GM23248 (cell line): ENCODE measurements around the gene SLC15A3. TPM values are rescaled to one million over a fixed set of nuclear protein-coding genes. Genes with fewer than 3 reads are reported as not detected.

Source experiments
- DNase-seq: peaks from one replicate; pipeline ENCODE4 v3.0.0-alpha.2; 2015
- H2AFZ ChIP-seq: fragments of 200-600 bp; sonication (generic); 2 replicates; pipeline ENCODE4 v1.6.1; 2016; ENCODE audit warnings: antibody characterized with exemption
- H3F3A ChIP-seq: fragments of 200-600 bp; sonication (generic); 2 replicates; pipeline ENCODE4 v1.6.1; 2016; ENCODE audit warnings: mild to moderate bottlenecking, antibody characterized with exemption, mixed run types; ENCODE audit not compliant: insufficient read depth
- H3K27ac ChIP-seq: fragments of 200-600 bp; sonication (generic); 2 replicates; pipeline ENCODE4 v1.5.1; 2016; ENCODE audit warnings: mild to moderate bottlenecking
- H3K27me3 ChIP-seq: fragments of 200-600 bp; sonication (generic); replicated peaks from 2 replicates; pipeline ENCODE4 v1.6.1; 2016; ENCODE audit warnings: mild to moderate bottlenecking; ENCODE audit not compliant: insufficient read depth
- H3K36me3 ChIP-seq: fragments of 200-600 bp; sonication (generic); 2 replicates; pipeline ENCODE4 v1.6.1; 2016; ENCODE audit warnings: low read depth, mild to moderate bottlenecking
- H3K4me1 ChIP-seq: fragments of 200-600 bp; sonication (generic); 2 replicates; pipeline ENCODE4 v1.6.1; 2016; ENCODE audit warnings: mild to moderate bottlenecking; ENCODE audit not compliant: insufficient read depth
- H3K4me2 ChIP-seq: fragments of 200-600 bp; sonication (generic); one replicate; pipeline ENCODE4 v1.6.1; 2016; ENCODE audit warnings: mild to moderate bottlenecking; ENCODE audit not compliant: unreplicated experiment
- H3K4me3 ChIP-seq: fragments of 200-600 bp; sonication (generic); 2 replicates; pipeline ENCODE4 v1.5.1; 2016; ENCODE audit warnings: mild to moderate bottlenecking
- H3K79me2 ChIP-seq: fragments of 200-600 bp; sonication (generic); 2 replicates; pipeline ENCODE4 v1.6.1; 2016; ENCODE audit warnings: mild to moderate bottlenecking; ENCODE audit not compliant: insufficient read depth
- H3K9ac ChIP-seq: fragments of 200-600 bp; sonication (generic); 2 replicates; pipeline ENCODE4 v1.6.1; 2016; ENCODE audit warnings: mild to moderate bottlenecking
- H3K9me2 ChIP-seq: fragments of 200-600 bp; sonication (generic); 2 replicates; pipeline ENCODE4 v1.6.1; 2016; ENCODE audit warnings: mixed run types, mild to moderate bottlenecking, moderate library complexity; ENCODE audit not compliant: insufficient read depth
- H3K9me3 ChIP-seq: fragments of 200-600 bp; sonication (generic); one replicate; pipeline ENCODE4 v1.6.1; 2017; ENCODE audit warnings: low read depth
- H4K20me1 ChIP-seq: fragments of 200-600 bp; sonication (generic); 2 replicates; pipeline ENCODE4 v1.6.0; 2016; ENCODE audit not compliant: insufficient read depth
- EZH2 ChIP-seq: fragments of 200-600 bp; sonication (generic); IDR thresholded peaks from 2 replicates; pipeline ENCODE4 v1.6.1; 2018; ENCODE audit warnings: antibody characterized with exemption, mild to moderate bottlenecking; ENCODE audit not compliant: insufficient read depth, poor library complexity, severe bottlenecking
- EZH2phosphoT487 ChIP-seq: fragments of 200-600 bp; sonication (generic); IDR thresholded peaks from 2 replicates; pipeline ENCODE4 v1.6.1; 2018; ENCODE audit warnings: antibody characterized with exemption, moderate library complexity, mild to moderate bottlenecking, low read depth; ENCODE audit not compliant: insufficient read depth
- WGBS, 2 experiments: methylation state at CpG; one replicate each; pipeline ENCODE4 v1.1.6; 2015 to 2017; ENCODE audit warnings: low lambda C conversion rate in 2 of 2, low coverage in 1 of 2; ENCODE audit errors: missing lambda C conversion rate in 2 of 2; 5-methylcytosine and 5-hydroxymethylcytosine counted together
- in situ Hi-C: fragments of 300-500 bp; cut with MboI; formaldehyde crosslinking; loops from 2 replicates; pipeline ENCODE4 v1.15.0; 2020
- polyA plus RNA-seq: library from polyadenylated mRNA; unstranded; fragments of >200 nt; fragmentation: Nextera tagmentation; extraction: Ambion mirVana; gene quantifications from 2 replicates; pipeline ENCODE4 v1.2.1, GENCODE V29; 2016
- small RNA-seq: library from RNA; depleted of rRNA; stranded (forward); fragments of <200 nt; gene quantifications from one replicate; pipeline ENCODE3, GENCODE V24; 2014; ENCODE audit warnings: low read depth, low replicate concordance
- total RNA-seq: library from RNA; depleted of rRNA; stranded (reverse); fragments of >200 nt; shearing (Covaris generic); gene quantifications from 2 replicates; pipeline ENCODE4 v1.2.3, GENCODE V29; 2014; rRNA removed

SLC15A3 gene
- total and polyA plus RNA-seq, 2 experiments from 2014 or later = 1.5 to 2.2 TPM

GRCh38 chr11:60887556-60887955 lies 64.4 kb downstream of the SLC15A3 start:
- Histone ChIP-seq H3K27ac (no peak overlapping the region), H3K4me3 (no peak overlapping the region), H3K9ac (no peak overlapping the region), H3K27me3 (no peaks in the 10 kb centered on the region), H3K9me3 (no peaks in the 10 kb centered on the region), H3K9me2 (no peaks in the 10 kb centered on the region), H3K79me2 (no peaks in the 10 kb centered on the region), H2AFZ (no peak overlapping the region), H4K20me1 (no peaks in the 10 kb centered on the region), H3K4me2 (no peak overlapping the region), H3F3A (no peaks in the 10 kb centered on the region), H3K4me1 (no peaks in the 10 kb centered on the region), H3K36me3 (no peaks in the 10 kb centered on the region)
- DNase-seq = peak; percentile 69
- in situ Hi-C loops = no loop called here
- TF ChIP-seq EZH2phosphoT487 (no peak), EZH2 (no peak)
- WGBS, 2 experiments = 60 to 65% methylated on average over 5 of the region's 5 CpGs

Small RNA genes within 50 kb of the gene (small RNA-seq; reads per million reads assigned to genes)
- gene RNU6-933P = not detected

Other genes with a start within 250 kb of the SLC15A3 start
- gene MS4A18, start 227.5 kb downstream of the SLC15A3 start, total RNA-seq = not detected in 2 replicates
- gene MS4A18, start 227.5 kb downstream of the SLC15A3 start, polyA plus RNA-seq = not detected in 2 replicates
- not detected in 2 replicates for gene MS4A15, start 195.3 kb downstream of the SLC15A3 start, total RNA-seq
- gene MS4A15, start 195.3 kb downstream of the SLC15A3 start, polyA plus RNA-seq = not detected in 2 replicates
- gene MS4A10, start 166.8 kb downstream of the SLC15A3 start, total RNA-seq = not detected in 2 replicates
- gene MS4A10, start 166.8 kb downstream of the SLC15A3 start, polyA plus RNA-seq = not detected in 2 replicates
- 8.2 and 10.7 TPM in 2 replicates for gene CCDC86, start 110.1 kb downstream of the SLC15A3 start, total RNA-seq
- gene CCDC86, start 110.1 kb downstream of the SLC15A3 start, polyA plus RNA-seq = 37.6 and 38.0 TPM in 2 replicates
- not detected in 2 replicates for gene PTGDR2, start 96.2 kb downstream of the SLC15A3 start, total RNA-seq
- gene PTGDR2, start 96.2 kb downstream of the SLC15A3 start, polyA plus RNA-seq = 0.06 TPM in 2 replicates
- 1.3 and 5.3 TPM in 2 replicates for gene ZP1, start 84.6 kb downstream of the SLC15A3 start, total RNA-seq
- gene ZP1, start 84.6 kb downstream of the SLC15A3 start, polyA plus RNA-seq = 0.51 and 1.0 TPM in 2 replicates
- gene PRPF19, start 45.6 kb downstream of the SLC15A3 start, total RNA-seq = 47.9 and 58.9 TPM in 2 replicates
- 17.4 and 19.1 TPM in 2 replicates for gene PRPF19, start 45.6 kb downstream of the SLC15A3 start, polyA plus RNA-seq
- 27.2 and 35.9 TPM in 2 replicates for gene TMEM109, start 38.0 kb downstream of the SLC15A3 start, total RNA-seq
- 95.2 and 97.9 TPM in 2 replicates for gene TMEM109, start 38.0 kb downstream of the SLC15A3 start, polyA plus RNA-seq
- gene TMEM132A, start 27.7 kb downstream of the SLC15A3 start, total RNA-seq = 27.2 and 28.2 TPM in 2 replicates
- gene TMEM132A, start 27.7 kb downstream of the SLC15A3 start, polyA plus RNA-seq = 10.1 and 12.2 TPM in 2 replicates
- gene CD6, start 19.5 kb upstream of the SLC15A3 start, total RNA-seq = not detected in 2 replicates
- gene CD6, start 19.5 kb upstream of the SLC15A3 start, polyA plus RNA-seq = not detected in 2 replicates
- gene CD5, start 150.3 kb upstream of the SLC15A3 start, total RNA-seq = not detected in 2 replicates
- not detected in 2 replicates for gene CD5, start 150.3 kb upstream of the SLC15A3 start, polyA plus RNA-seq
- 13.4 and 18.7 TPM in 2 replicates for gene VPS37C, start 209.2 kb upstream of the SLC15A3 start, total RNA-seq
- 12.1 and 13.1 TPM in 2 replicates for gene VPS37C, start 209.2 kb upstream of the SLC15A3 start, polyA plus RNA-seq